Stimulated activated CD4-positive, alpha-beta T cell treated with anti-CD3 and anti-CD28 coated beads, TNF-alpha, amount 100 ng/mL, for 4 hours (primary cell): ENCODE results near the gene KCNQ1.

Experiments
- DNase-seq, 3 experiments: peaks; one replicate each; pipeline ENCODE4 v3.0.0-alpha.2; 2020; ENCODE audit warnings: low read depth in 3 of 3

The KCNQ1 gene

DNA sequence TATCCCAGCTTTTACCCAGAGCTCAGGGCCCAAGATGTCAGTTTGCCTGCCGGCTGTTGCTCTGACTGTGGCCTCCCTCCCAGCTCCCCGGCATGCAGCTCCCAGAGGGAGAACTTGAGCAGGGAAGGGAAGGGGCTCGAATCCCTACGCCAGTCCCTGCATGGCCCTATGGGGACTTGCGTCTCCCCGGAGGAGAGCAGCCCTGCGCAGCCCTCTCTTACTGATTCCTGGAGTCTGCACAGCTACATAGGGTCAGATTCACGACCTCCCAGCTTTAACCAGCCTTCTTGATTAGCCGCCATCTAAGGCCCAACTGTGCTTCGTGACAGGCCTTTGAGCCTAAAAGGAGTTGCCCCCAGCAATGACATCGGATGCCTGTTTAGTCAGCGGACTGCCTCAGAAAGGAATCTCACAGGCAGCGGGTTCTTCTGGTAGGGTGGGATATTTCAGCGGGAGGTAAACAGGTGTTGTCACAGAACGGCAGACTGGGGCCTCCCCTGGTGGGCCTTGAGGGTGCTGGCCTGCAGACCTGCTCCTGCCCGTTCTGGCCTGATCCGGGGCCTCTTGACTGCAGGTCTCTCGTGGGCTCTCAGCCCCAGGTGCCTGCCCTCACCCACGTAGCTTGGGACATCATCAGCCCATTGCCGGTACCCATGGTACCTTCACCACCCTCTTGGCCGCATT lies 298.8 kb downstream of the KCNQ1 start:
- no peak for DNase-seq

DNA sequence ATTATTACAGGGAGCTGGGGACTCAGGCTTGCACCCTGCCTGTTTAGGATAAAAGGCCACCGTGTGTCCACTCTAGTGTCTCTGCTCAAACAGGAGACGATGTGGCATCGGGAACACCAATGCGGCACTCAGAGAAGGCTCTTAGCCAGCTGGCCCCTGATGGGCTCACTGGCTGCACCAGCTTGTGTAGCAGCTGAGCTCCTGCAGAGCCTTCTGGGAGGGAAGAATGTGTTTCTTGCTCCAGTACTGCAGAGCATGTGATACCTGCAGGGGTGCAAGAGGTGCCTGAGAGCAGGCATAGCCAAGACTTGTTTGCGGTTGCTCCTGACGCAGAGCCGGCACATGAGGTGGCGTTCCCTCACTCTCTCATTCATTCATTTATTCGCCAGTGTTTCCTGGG lies 299.4 kb downstream of the KCNQ1 start:
- no peak for DNase-seq

DNA sequence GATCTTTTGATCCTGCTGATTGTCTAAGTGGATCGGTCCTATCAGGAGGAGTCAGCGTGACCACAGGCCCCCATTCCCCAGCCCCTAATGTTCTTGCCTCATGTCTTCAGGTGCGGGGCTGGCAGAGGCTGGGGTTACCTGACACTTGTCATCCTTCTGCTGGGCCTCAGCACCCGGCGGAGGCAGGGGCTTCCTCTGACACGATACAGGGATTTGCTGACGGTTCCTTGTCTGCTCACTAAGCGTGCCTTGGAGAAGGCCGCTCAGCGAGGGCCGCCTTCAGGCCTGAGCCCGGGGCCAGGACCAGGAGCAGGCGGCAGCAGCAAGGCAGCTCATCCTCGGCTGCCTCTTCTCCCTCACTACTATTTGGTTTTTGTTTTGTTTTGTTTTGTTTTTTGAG lies 300.7 kb downstream of the KCNQ1 start:
- DNase-seq: no peak

DNA sequence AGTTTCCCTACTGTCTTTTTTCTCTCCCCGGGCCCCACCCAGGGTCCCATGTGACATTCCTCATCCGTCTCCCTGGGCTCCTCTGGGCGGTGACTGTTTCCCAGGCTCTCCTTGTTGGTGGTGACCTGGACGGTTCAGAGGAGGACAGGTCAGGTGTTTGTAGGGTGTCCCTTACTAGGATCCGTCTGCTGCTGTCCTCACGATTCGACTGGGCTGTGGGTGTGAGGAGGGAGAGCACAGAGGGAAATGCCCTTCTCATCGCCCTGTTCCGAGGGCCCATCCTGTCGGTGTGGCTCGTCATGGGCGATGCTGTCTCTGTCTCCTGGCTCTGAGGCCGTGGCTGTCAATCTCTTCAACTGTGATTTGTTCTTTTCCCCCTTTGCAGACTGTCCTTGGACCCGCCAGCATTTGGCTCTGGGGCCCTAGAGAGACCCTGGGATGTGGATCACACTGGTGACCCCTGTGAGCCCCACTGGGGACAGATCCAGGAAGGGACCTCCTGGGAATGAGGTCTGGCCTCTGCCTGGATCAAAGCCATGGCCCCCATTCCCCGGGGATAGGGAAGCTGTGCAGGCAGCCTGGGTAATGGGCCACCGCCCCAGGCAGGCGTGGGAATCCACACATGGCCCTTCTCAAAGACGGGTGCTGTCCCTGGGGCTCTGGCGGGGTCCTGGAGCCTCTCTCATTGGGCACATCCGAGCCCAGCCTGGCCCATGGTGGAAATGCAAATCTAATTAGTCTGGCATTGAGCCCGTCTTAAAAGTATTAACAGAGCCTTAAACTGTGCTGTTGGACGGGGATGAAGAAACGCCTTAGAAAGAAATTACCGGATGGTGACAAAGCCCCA lies 301.8 kb downstream of the KCNQ1 start:
- DNase-seq: no peak

DNA sequence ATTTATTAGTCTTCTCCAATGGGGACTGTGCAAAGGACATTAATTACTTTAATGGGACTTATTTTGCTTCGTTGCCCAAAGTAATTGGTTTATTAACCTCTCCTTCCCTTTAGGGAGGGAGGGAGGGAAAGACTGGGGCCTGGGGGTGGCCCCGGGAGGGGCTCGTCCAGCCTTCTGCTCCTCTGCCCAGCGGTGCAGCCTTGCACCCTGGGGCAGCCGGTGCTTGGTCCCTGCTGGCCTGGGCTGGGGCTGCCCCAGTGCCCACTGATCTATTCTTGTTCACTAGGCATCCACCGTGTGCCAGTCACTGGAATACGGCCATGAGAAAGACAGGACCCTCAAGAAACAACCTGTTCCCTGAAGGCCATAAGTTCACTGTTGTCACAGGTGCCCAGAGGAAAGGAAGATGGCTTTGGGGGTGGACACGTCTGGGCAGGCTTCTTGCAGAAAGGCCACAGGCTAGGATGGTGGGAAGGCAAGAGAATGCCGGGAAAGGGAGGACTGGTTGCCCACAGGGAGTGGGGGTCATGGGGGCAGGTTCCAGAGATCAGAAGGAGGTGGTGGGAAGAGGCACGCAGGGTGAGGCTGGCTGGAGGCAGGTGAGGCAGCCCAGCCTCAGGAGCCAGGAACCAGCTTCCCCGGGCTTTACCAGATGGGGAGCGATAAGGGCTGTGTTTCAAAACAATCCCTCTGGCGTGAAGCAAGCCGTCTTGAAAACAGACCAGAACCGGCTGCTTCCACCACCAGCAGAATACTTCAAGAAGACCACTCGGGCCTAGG lies 302.6 kb downstream of the KCNQ1 start:
- DNase-seq: no peak

DNA sequence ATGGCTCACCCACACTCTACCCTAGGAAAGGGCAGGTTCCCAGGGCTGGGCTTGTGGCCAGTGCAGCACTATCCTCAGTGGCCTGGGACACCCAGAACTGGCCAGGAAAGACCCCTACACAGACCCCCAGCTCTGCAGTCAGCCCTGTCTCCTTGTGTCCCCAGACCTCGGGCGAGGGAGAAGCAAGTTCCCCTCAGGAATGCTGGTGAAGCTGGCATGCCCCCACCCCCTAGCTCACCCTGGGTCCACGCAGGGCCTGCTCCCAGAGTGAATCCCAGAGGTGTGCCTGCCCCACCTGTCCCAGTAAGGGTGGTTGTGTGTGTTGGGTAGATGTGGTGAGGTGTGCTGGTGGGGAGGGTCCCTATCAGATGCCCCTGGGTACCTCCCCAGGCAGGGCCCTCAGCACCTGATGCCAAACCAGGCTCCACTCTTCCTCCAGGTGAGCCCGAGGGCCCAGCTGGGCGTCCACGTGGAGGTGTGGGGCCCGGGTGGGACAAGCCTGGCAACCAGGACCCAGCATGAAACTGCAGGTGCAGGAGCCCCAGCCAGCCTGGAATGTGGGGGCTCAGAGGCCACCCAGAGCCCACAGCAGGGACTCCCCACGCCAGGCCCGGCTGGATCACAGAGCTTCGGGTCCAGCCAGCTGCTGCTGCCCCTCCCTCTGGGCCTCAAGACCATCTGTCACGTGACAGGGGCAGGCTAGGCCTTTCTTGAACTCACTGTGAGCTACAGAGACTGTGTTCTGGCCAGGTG lies 303.4 kb downstream of the KCNQ1 start:
- DNase-seq: no peak

DNA sequence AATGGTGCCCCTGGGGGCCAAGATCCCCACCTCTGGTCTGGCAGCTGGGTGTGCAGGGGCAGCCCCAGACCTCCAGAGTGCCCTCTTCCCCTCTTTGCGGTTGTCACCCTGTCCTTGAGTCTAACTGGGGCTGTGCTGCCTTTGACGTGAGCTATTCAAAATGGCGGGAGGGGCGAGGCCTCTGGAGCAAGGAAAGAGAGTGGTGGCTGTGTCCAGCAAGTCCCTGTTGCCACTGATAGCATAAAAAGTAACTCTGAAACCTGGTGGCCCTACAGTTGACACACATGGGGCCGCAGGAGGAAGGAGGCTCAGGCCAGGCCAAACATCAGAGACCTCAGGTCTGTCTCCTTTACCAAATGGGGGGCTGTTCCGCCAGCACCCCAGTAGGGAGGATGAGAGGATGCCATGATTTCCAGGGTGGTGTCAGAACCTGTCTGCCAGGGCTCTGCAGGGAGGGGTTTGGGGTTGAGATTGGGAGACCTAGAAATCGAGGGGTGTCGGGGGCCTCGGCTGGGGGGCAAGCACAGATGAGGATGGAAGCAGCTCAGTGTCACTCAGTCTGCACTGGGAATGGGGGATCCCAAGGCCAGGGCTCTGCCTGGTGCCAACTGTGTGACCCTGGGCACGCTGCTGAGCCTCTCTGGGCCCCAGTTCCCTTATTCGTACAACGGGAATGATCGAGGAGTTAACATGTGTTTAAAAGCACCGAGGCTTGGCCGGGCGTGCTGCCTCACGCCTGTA lies 304.2 kb downstream of the KCNQ1 start:
- no peak for DNase-seq

DNA sequence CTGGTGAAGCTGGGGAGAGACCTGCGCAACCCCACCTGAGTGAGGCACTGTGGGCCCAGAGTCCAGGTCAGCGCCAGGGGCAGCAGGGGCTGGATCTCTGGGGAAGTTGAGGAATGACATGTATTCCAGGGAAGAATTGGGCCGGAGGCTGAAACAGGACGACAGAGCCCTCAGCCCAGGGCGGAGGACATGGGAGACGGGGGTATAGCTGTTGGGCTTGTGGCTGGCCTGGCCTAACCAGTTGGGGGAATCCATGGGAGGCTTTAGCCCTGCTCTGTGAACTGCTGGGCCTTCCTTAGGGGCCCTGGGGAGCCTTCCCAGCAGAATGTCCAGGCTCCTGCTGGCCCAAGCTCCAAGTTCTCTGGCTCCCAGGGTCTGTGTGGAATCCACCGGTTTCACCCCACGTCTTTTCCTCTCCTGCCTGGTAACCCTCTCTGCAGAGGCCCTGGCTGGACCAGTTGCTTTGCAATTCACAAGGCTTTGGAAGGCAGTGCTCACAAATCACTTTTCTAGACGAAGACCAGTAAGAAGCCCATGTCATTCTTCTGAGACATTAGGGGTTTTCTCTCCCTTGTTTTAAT lies 305.4 kb downstream of the KCNQ1 start:
- no peak for DNase-seq

DNA sequence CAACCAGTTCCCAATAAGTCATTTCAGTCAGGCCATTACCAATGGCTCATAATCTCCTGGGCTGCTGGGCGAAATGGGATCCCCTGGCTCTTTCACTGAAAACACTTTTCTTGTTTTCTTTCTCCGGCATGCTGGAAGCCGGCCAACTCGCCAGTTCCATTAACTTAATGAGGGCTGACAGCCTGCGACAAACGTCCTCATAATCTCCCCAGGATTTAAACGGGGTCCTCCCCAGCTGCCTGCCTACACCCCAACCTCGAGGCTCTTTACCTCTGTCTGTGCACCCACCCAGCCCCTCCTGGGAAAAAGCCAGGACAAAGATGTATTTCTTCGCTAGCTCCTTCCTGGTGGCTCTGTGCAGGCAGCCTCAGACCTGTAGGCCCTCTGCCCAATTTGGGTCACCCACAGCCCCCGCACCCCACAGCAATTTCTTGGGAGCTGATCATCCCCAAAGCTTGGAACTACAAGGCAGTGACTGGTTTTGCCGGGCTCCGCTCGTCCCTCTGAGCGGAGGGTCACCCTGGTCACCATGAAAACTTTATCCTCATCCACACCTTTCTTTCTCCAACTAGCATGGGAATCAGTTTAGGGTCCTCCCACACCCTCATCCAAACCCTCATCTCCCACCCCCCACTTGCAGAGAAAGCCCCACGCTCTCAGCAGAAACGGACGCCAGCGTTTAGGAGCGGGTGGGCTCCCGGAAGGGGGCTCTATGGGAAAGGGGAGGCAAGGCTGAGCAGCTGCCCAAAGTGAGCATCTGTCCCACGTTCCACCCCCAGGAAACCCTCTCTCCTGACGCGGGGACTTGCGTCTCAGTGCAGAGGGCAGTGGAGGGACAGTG lies 306.1 kb downstream of the KCNQ1 start:
- no peak for DNase-seq

DNA sequence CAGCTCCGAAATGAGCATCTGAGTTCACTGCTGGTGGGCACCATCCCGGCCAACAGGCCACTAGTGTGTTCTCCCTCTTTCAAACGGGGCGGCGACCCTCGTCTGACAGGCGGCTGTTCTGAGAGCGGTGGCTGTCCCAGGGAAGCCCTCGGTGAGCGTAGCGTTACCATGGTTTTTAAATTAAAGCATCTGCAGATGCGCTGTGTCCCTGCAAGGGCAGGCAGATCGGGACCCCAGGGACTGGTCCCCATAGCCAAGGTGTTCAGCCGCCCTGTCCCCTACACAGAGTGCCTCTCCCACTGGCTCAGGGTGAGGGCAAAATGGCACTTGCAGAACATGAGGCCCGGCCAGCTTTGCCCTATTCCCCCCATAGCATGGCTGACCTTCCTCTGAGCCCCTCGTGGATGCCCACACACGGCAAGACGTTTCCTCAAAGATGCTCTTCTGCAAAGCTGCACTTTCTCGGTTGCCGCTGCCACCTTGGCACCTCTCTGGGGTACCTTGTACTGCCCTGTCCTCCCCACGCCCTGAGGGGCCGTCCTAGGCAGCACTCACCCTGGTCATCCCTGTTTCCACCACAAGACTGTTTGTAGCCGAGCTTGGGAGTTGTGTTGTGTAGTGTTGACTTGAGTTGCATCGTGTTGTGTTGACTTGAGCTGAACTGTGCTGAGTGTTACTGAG lies 306.9 kb downstream of the KCNQ1 start:
- no peak for DNase-seq

DNA sequence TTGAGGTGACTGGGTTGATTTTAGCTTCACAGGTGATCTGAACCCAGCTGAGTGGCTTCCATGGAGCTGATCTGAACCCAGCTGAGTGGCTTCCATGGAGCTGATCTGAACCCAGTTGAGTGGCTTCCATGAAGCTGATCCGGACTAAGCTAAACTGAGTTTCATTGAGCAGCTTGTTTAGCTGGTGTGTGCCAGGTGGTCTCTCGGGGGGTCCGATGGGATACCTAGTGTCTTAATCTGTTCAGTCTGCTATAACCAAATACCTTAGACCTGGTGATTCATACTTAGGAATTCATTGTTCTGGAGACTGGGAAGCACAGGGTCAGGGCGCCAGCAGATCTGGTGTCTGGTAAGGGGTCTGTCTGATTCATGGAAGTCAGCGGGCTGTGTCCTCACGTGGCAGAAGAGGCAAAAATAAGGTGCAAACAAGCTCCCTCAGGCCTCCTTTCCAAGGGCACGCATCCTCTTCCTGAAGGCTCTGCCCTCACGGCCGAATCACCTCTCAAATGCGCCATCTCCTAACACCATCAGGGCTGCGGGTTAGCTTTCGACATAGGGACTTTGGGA lies 307.5 kb downstream of the KCNQ1 start:
- no peak for DNase-seq

DNA sequence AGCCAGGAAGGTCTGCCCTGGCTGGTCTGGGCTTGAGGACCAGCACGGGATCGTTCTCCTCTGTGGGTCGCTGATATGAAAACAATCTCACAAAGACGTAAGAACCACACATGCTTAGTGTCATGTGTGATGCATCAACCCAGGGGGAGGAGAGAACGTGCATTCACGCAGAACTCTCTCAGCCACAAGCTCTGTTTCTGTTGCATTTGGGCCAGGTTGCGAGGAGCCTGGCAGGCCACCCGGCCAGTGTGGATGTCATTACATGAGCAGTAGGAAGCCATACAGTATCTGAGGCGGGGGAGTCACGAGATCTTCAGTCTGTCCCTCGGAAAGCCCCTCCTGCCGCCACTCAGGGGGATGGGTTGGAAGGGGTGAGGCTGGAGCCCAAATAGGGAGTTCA lies 308.1 kb downstream of the KCNQ1 start:
- DNase-seq: no peak

DNA sequence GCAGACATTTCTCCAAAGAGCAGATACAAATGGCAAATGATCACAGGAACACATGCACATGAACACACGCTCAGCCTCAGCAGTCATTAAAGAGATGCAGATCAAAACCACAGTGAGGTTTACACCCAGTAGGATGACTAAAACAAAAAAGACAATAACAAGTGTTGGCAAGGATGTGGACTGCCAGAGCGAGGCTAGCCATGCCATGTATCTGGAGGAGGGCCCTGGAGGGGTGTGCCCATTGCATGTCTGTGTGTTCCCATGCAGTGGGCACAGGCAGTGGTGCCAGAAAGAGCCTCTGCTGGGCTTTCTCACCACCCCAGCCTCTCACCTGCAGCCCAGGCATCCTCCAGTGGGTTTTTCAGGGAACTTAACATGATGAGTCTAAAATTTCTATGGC lies 309.2 kb downstream of the KCNQ1 start:
- no peak for DNase-seq

DNA sequence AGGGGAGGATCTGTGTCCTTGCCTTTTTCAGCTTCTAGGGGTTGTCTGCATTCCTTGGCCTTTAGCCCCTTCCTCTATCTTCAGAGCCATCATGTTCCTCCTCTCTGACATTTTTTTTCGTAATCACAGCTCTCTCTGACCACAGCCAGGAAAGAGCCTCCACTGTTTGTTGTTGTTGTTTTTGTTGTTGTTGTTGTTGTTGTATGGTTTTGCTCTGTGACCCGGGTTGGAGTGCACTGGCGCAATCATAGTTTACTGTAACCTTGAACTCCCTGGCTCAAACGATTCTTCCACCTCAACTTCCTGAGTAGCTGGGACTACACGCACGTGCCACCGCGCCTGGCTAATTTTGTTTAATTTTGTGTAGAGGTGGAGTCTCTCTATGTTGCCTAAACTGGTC lies 310.3 kb downstream of the KCNQ1 start:
- no peak for DNase-seq

DNA sequence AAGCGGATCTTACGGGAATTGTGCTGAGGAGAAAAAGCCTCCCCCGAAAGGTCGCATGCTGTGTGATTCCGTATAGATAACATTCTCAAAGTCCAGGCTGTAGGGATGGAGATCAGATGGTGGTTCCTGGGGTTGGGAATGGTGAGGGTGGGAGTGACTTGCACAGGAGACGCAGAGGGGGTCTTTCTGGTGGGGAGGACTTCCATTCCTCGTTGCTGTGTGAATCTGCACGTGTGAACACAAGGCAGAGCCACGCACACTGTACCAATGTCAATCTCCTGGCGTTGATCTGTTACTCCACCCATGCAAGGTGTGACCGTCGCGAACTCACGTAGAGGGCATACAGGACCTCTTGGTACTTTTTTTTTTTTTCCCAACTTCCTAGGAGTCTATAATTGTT lies 313.9 kb downstream of the KCNQ1 start:
- no peak for DNase-seq

DNA sequence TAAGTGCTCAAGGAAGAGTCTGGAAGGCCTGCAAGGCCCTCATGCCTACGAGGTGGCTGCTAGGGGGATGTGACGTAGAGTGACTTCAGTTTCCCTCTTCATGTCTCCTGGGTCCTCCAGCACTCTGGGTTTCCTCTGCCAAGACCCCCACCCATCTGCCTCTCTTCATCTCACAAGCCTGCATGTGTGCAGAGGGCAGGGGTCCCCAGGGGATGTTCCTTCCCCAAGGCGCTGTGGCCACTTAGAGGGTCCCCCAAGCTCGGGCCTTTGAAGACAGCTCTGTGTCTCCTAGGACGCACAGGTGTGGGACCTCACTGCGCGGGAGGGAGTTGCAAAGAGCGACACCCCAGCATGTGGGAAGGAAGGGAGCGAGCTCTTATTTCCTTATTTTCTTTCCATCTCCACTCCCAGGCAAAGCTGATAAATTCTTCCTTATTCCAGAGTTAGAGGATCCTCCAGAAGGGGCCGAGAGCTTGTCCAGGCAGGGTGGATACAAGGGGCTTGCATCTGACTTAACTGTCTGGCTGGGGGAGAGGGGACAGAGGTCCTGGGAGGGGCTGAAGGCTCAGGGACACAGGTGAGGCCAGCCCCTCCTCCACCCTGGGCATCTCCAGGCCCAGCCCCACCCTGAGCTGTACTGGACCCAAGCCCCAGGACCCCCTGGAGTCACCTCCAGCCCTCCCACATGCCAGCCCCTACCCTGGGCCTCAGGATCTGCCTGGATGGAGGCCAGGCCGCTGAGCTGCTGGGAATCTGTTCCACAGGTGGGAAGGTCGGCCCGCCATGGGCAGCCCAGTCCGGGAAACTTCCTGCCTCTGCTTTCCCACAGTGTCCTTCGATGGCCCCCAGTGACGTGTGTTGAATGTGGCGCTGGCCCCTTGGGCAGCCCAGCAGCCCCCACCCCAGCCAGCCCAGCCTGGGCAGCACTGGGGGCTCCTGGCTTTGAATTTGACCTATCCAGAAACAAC lies 314.7 kb downstream of the KCNQ1 start:
- no peak for DNase-seq

DNA sequence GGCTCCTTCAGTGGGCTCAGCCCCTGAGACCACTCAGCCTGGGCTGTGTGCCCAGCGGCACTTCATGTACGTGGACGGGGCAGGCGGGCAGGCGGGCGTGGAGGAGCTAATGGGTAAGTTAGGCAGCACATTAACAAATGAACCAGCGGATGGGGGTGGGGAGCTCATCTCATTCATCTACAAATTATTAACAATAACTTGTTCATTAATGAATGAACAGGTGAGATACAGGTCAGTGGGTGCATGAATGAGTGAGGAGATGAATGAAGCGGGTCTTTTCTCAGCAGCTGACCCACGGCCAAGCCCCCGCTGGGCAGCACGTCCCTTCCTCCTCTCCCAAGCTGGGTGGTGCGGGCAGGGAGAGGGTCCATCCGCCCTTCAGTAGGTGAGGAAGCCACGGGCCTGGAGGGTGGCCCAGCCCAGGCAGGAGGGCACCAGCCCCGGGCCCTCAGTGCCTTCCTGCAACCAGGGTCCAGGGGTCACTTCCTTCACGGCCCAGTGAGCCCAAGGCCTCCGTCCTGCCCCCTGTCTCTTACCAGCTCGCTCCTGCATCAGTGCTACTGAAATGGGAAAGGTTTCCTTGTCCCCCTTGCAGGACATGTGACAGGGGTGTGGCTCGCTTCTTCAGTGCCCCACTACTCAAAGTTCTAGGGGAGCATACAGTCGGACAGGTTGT lies 315.5 kb downstream of the KCNQ1 start:
- no peak for DNase-seq
